ENCODE measurements around the gene ANKS6. TPM values are rescaled to one million over a fixed set of nuclear protein-coding genes. Genes with fewer than 3 reads are reported as not detected.

Gene ANKS6
- total RNA-seq, 1 experiment from 2014 or later = 39.2 TPM

- ChIA-PET RAD21 (ENCODE audit: low non-redundant PET in 1 of 2, low total read pairs in 2 of 2, uncharacterized antibody in 2 of 2, unreplicated experiment in 2 of 2) (no interaction called here), CTCF (no interaction called here), POLR2A (no interaction called here)
- intact Hi-C loops (cut with micrococcal nuclease) = no loop called here
- BruUV-seq (replicated peaks) = no TSS peak
- ATAC-seq (no peak), DNase-seq (ENCODE audit: low read depth, low spot score) (no peak)
- TF ChIP-seq CBX3 (IDR thresholded peaks at IDR 0.05; ENCODE audit: low read depth) = no peak
- Histone ChIP-seq H2AFZ (ENCODE audit: low read depth, low read length, poor library complexity, severe bottlenecking) (no peak overlapping the region), H3K27ac (ENCODE audit: low read depth, low read length) (no peak overlapping the region), H3K9me2 (ENCODE audit: insufficient read depth) (no peaks in the 10 kb centered on the region), H3K4me2 (ENCODE audit: low read length) (no peak overlapping the region), H3K9me3 (ENCODE audit: control insufficient read depth in 1 of 2, insufficient read depth in 1 of 2, low read depth in 1 of 2, low read length in 2 of 2) (no peaks in the 10 kb centered on the region), H3K4me1 (ENCODE audit: control insufficient read depth in 1 of 2, insufficient read depth in 2 of 2, low read length in 2 of 2) (no peaks in the 10 kb centered on the region), H3K36me3 (ENCODE audit: control insufficient read depth in 1 of 2, insufficient read depth in 2 of 2, low read length in 2 of 2) (no peaks in the 10 kb centered on the region), H3K79me2 (ENCODE audit: insufficient read depth, low read length) (no peaks in the 10 kb centered on the region), H4K20me1 (ENCODE audit: insufficient read depth) (no peaks in the 10 kb centered on the region), H3K4me3 (replicated peaks in 1 of 2; ENCODE audit: low read depth in 1 of 2, low read length in 2 of 2) (no peak overlapping the region), H3K9ac (ENCODE audit: low read length) (no peak overlapping the region), H3K27me3 (ENCODE audit: insufficient read depth, low read length) (peaks cover 33% of the 10 kb centered on the region)
These were observed 68.9 kb downstream of the ANKS6 start for GRCh38 chr9:98727428-98727827.

DNA sequence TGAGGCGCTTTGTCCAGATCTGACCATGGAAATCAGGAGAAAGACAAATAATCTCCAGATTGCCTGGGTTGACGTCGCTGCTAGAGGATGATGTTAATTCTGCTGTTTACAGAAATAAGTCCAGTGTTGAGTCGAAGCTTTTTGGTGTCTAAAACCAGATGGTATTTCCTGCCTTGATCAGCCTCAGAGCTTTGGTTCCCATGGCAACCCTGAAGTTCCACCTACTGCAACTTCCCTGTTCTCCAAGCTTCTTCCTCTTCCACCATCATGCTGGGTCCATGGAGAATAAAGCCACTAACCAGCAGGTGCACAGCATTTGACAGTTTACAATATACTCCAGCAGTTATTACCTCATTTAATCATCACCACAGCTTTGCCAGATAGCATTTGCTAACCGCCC is 69.6 kb downstream of the ANKS6 start:
- POLR2A ChIA-PET = no interaction called here
- RAD21 ChIA-PET (ENCODE audit: low non-redundant PET in 1 of 2, low total read pairs in 2 of 2, uncharacterized antibody in 2 of 2, unreplicated experiment in 2 of 2) = no interaction called here
- peaks cover 33% of the 10 kb centered on the region for H3K27me3 ChIP-seq (ENCODE audit: insufficient read depth, low read length)
- no peaks in the 10 kb centered on the region for H3K79me2 ChIP-seq (ENCODE audit: insufficient read depth, low read length)
- no peak overlapping the region for H3K27ac ChIP-seq (ENCODE audit: low read depth, low read length)
- CTCF ChIA-PET = no interaction called here
- H3K9me3 ChIP-seq (ENCODE audit: control insufficient read depth in 1 of 2, insufficient read depth in 1 of 2, low read depth in 1 of 2, low read length in 2 of 2) = no peaks in the 10 kb centered on the region
- H2AFZ ChIP-seq (ENCODE audit: low read depth, low read length, poor library complexity, severe bottlenecking) = no peak overlapping the region
- no peaks in the 10 kb centered on the region for H3K36me3 ChIP-seq (ENCODE audit: control insufficient read depth in 1 of 2, insufficient read depth in 2 of 2, low read length in 2 of 2)
- no peaks in the 10 kb centered on the region for H3K9me2 ChIP-seq (ENCODE audit: insufficient read depth)
- DNase-seq (ENCODE audit: low read depth, low spot score) (no peak), ATAC-seq (no peak)
- H3K4me3 ChIP-seq (replicated peaks in 1 of 2; ENCODE audit: low read depth in 1 of 2, low read length in 2 of 2) = no peak overlapping the region
- TF ChIP-seq, protein P1, sequence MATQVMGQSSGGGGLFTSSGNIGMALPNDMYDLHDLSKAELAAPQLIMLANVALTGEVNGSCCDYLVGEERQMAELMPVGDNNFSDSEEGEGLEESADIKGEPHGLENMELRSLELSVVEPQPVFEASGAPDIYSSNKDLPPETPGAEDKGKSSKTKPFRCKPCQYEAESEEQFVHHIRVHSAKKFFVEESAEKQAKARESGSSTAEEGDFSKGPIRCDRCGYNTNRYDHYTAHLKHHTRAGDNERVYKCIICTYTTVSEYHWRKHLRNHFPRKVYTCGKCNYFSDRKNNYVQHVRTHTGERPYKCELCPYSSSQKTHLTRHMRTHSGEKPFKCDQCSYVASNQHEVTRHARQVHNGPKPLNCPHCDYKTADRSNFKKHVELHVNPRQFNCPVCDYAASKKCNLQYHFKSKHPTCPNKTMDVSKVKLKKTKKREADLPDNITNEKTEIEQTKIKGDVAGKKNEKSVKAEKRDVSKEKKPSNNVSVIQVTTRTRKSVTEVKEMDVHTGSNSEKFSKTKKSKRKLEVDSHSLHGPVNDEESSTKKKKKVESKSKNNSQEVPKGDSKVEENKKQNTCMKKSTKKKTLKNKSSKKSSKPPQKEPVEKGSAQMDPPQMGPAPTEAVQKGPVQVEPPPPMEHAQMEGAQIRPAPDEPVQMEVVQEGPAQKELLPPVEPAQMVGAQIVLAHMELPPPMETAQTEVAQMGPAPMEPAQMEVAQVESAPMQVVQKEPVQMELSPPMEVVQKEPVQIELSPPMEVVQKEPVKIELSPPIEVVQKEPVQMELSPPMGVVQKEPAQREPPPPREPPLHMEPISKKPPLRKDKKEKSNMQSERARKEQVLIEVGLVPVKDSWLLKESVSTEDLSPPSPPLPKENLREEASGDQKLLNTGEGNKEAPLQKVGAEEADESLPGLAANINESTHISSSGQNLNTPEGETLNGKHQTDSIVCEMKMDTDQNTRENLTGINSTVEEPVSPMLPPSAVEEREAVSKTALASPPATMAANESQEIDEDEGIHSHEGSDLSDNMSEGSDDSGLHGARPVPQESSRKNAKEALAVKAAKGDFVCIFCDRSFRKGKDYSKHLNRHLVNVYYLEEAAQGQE (IDR thresholded peaks at IDR 0.05; ENCODE audit: low read depth) = no peak
- no peak for TF ChIP-seq CEBPB (IDR thresholded peaks at IDR 0.05; ENCODE audit: low read depth)
- no peak for TF ChIP-seq CBX3 (IDR thresholded peaks at IDR 0.05; ENCODE audit: low read depth)
- TF ChIP-seq ATF3 (IDR thresholded peaks at IDR 0.05) = no peak
- no peak for TF ChIP-seq RAD21 (IDR thresholded peaks at IDR 0.05; ENCODE audit: low read depth)
- no peak for TF ChIP-seq EZH2 (IDR thresholded peaks at IDR 0.05)
- H3K4me1 ChIP-seq (ENCODE audit: control insufficient read depth in 1 of 2, insufficient read depth in 2 of 2, low read length in 2 of 2) = no peaks in the 10 kb centered on the region
- H3K4me2 ChIP-seq (ENCODE audit: low read length) = no peak overlapping the region
- no peak overlapping the region for H3K9ac ChIP-seq (ENCODE audit: low read length)
- H4K20me1 ChIP-seq (ENCODE audit: insufficient read depth) = no peaks in the 10 kb centered on the region
- intact Hi-C loops (cut with micrococcal nuclease) = no loop called here
- no TSS peak for BruUV-seq (replicated peaks)

Measured in HCT116 (cell line).